Effector memory CD8-positive, alpha-beta T cell (primary cell): ENCODE results near the gene NT5C3A.
"Not testable (repeated sequence)": the region's sequence is repeated elsewhere in the genome, so short reads cannot be mapped to it uniquely, and the experiment has no call there.

Experiments
- ATAC-seq: fragments of 150-1000 bp; cut with Tn5 transposase; replicated peaks from 2 replicates; pipeline ENCODE4 v1.10.0; 2021; ENCODE audit warnings: mild to moderate bottlenecking, moderate library complexity
- DNase-seq, 3 experiments: peaks; one replicate each; pipeline ENCODE4 v3.0.0; 2021
- H3K27ac Mint-ChIP-seq, 2 donors: one replicate each; pipeline ENCODE4 v1.8.0; 2022; ENCODE audit warnings: mild to moderate bottlenecking in 2 of 2, mixed read lengths in 2 of 2, moderate library complexity in 2 of 2
- H3K27me3 Mint-ChIP-seq, 2 donors: one replicate each; pipeline ENCODE4 v1.8.0; 2022; ENCODE audit warnings: mixed read lengths in 2 of 2
- H3K36me3 Mint-ChIP-seq: one replicate; pipeline ENCODE4 v1.8.0; 2022; ENCODE audit warnings: mild to moderate bottlenecking, moderate library complexity, mixed read lengths; ENCODE audit not compliant: insufficient read depth
- H3K4me1 Mint-ChIP-seq, 2 donors: one replicate each; pipeline ENCODE4 v1.8.0; 2022; ENCODE audit warnings: low read depth in 2 of 2, mixed read lengths in 2 of 2
- H3K4me3 Mint-ChIP-seq, 2 donors: one replicate each; pipeline ENCODE4 v1.8.0; 2022; ENCODE audit warnings: mild to moderate bottlenecking in 2 of 2, mixed read lengths in 2 of 2, moderate library complexity in 2 of 2
- H3K9me3 Mint-ChIP-seq, 2 donors: one replicate each; pipeline ENCODE4 v1.8.0; 2022; ENCODE audit warnings: mixed read lengths in 2 of 2
- total RNA-seq, 9 experiments: gene quantifications; one replicate each; lab custom pipeline; 2026; lab: John Stamatoyannopoulos, UW

The NT5C3A gene
- 32.5 to 61.2 (median 53.6) reads per million in 9 experiments for total RNA-seq

DNA sequence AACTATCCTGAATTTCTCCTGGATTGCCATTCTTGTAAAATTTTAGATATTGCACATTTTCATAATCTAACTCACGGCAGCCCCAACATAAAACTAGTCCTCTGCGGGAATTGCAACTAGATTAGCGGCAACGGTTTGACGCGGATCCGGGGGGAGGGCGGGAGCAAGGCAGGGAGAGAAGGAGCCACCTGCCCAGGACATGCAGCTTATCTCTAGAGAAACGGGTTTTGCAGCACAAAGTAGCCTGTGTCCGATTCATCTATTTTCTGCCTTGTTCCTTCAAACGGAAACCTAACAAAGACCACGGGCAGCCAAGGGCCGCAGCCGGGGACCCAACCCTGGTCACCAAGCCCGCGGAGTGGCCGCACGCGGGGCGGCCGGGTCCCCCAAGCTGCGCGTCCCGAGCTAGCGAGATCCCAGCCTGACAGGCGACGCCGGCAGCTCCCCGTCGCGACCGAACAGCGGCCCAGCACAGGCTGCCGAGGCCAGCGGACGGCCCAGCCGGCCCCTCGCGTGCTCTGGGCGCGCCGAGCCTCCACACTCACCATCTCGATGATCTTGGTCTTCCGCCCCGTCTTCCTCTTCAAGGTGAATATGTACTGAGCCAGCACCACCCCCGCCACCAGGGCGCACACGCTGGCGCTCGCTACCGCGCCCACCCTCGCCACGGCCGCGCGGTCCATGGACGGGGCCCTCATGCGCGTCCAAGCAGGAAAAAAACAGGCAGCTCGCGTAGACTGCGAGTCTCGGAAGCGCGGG, at the start of gene NT5C3A:
Gene NT5C3A, minus strand, starts transcription at position 754 of the 759 bp plus-strand sequence. Its CDS starts 71 bp downstream, at position 683.
- Mint-ChIP-seq H3K27ac (peak within 1 kb of the TSS; percentile 93), H3K27me3 (peaks cover 0 to 10% of the 10 kb centered on the region in 2 donors), H3K4me1 (peaks cover 20 to 41% of the 10 kb centered on the region in 2 donors), H3K9me3 (peaks cover 4 to 6% of the 10 kb centered on the region in 2 donors), H3K36me3 (peaks cover 11% of the 10 kb centered on the region), H3K4me3 (peak within 1 kb of the TSS; percentile 96 to 97)
- DNase-seq, result peak in 1 of 3 experiments; percentile 6
- no peak for ATAC-seq

DNA sequence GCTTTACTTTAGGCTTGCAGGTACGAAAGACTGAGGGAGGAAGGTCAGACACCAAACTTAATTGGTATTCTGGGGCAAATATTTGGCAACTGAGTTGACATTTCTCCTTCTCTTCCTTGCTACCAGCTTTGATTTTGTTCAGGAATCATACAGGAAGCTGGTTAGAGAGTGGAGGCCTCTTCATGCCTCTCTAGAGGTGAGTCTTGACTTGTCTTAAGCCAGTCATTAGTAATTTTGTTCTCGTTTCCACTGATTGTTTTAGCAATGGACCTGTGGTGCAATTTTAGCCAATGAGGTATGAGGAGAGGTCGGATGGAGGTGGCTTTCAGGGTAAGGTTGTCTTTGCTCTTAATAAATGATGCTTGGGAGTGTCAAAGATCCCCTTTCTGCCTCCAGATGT, 49.0 kb upstream of the NT5C3A start:
- Mint-ChIP-seq H3K4me1 (peaks cover 12 to 15% of the 10 kb centered on the region in 2 donors), H3K36me3 (no peaks in the 10 kb centered on the region), H3K9me3 (no peaks in the 10 kb centered on the region), H3K27ac (no peak overlapping the region), H3K27me3 (peaks cover 32 to 45% of the 10 kb centered on the region in 2 donors), H3K4me3 (no peak overlapping the region)
- DNase-seq (no peak), ATAC-seq (no peak)

DNA sequence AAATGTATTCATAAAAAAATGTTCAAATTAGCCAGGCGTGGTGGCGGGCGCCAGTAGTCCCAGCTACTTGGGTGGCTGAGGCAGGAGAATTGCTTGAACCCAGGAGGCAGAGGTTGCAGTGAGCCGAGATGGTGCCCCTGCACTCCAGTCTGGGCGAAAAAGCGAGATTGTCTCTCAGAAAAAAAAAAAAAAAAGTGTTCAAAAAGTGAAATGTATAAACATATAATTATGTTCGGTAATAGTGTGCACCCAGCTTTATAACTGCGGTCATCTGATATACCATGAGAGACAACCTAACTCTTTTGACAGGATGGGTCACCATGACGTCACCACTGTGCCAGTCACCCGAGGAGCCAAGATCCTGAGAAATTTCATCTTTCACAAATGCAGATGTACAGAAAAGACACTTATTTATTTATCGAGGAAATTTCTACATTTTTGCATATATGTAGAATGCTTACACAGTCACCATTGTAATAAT, 47.2 kb upstream of the NT5C3A start:
- H3K4me1 Mint-ChIP-seq, result peaks cover 18 to 26% of the 10 kb centered on the region in 2 donors
- H3K9me3 Mint-ChIP-seq, result no peaks in the 10 kb centered on the region
- H3K27me3 Mint-ChIP-seq, result peaks cover 24 to 40% of the 10 kb centered on the region in 2 donors
- no peak for DNase-seq
- peak overlapping the region; percentile 81 to 86 for H3K4me3 Mint-ChIP-seq
- H3K27ac Mint-ChIP-seq, result no peak overlapping the region
- no peaks in the 10 kb centered on the region for H3K36me3 Mint-ChIP-seq
- ATAC-seq, result no peak

DNA sequence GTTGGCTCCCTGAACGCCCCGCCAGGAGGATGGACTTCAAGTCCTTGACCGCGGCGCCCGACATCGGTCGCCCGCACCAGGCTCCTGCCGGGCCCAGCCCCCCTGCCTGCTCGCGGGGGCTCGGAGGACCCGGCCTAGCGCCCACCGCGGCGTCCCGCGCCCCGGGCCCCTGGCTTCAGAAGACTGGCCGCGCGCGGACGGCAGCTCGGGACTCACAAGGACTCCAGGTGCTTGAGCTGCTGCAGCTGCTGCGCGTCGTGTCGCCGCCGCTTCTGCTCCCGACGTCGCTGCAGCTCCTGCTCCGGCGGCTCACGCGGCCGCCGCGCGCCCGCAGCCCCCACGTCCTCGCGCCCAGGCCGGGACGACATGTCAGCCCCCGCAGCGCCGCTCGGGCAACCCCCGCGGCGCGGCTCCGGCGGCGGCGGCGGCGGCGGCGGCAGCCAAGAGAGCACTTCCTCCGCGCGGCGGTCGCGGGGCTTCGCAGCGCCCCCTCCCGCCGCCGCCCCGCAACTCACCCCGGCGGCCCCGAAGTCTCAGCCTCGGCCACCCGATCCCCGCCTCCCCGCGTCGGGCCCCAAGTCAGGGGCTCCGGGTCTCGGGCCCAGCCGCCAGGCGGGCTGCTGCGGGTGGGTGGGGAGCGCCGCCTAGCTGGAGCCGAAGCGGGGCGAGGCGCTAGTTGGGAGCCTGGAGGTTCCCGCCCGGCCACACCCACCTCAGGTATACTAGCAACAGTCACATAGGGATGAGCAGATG, 46.6 kb upstream of the NT5C3A start, which contains the start of gene RP9:
Gene RP9, minus strand, starts transcription at position 400 of the 753 bp plus-strand sequence. Its CDS starts 32 bp downstream, at position 368.
- Mint-ChIP-seq H3K4me1 (peaks cover 20 to 28% of the 10 kb centered on the region in 2 donors), H3K4me3 (peak within 1 kb of the TSS; percentile 81 to 86), H3K36me3 (no peaks in the 10 kb centered on the region), H3K27ac (peak within 1 kb of the TSS; percentile 68 to 82), H3K27me3 (peaks cover 18 to 33% of the 10 kb centered on the region in 2 donors), H3K9me3 (no peaks in the 10 kb centered on the region)
- peak; percentile 66 to 76 (median 73) for DNase-seq
- peak; percentile 87 for ATAC-seq

DNA sequence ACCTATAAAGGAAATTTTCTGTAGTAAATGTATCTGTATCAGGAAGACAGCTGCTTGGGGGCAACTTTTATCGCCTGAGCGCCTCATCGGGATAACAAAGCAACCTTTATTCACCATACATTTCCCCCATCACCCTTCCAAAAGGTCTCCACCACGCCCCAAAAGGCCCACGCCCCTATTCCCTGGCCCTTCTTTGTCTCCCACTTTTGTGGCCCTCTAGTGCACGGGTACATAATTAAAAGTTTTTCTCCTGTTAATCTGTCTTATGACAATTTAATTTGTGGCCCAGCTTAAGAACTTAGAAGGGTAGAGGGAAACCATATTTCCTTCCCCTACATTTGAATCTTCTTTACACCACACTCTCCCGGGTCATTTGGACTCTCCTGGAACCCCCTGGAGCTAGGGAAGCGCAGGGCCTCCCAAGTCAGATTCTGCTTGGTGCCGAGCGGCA, 46.0 kb upstream of the NT5C3A start:
- H3K36me3 Mint-ChIP-seq, result peaks cover under 1% of the 10 kb centered on the region
- H3K4me1 Mint-ChIP-seq, result peaks cover 20 to 34% of the 10 kb centered on the region in 2 donors
- DNase-seq, result peak in 2 of 3 experiments; percentile 4 to 7

DNA sequence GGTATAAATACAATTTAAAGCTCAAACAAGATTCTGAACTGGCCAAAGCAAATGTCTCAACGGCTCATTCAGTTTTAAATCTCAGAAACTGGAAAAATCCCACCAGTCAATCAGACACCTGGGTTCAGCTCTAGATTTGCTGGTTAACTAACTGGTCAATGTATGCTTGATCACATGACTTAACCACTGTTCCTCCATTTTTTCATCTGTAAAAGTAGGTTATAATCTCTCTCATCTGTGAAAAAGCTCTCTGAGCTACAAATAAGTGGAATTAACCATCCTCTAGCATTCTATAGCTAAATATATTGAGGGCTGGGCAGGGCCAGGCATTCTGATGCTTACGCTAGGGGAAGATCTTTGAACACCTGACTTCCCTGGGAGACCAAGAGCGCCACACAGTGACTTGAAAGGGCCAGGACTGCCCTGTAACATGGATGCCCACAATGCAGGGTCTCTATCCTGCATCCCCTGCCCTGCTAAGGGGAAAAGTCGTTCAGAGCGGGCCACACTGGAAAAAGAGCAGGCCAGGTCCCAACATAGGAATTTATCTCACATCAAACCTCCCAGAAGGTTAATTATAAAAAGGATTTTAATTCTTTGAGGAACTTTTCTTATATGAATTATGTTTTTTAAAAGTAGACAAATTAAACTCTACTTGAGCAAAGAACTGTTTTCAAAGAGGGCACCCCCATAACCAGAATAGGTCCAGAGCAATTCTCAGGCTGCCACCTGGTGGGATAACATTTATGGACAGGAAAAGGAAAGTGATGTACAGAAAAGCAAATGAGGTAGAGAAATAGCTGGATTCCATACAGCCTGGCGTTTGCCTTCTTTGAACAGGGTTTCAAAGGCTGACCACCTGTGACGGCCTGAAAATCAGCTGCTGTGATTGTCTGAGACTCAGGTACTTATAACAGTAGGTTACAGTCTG, 44.8 kb upstream of the NT5C3A start:
- Mint-ChIP-seq H3K27me3 (peaks cover 6 to 18% of the 10 kb centered on the region in 2 donors), H3K27ac (peak overlapping the region in 1 of 2 donors; percentile 82), H3K9me3 (no peaks in the 10 kb centered on the region), H3K4me3 (peak overlapping the region; percentile 81 to 86), H3K4me1 (peaks cover 20 to 37% of the 10 kb centered on the region in 2 donors), H3K36me3 (peaks cover 12% of the 10 kb centered on the region)
- DNase-seq (peak; percentile 51 to 60 (median 54)), ATAC-seq (peak; percentile 32)

More for the DNA sequence above, 46.0 kb upstream of the NT5C3A start:
- ATAC-seq, result peak; percentile 9
- Mint-ChIP-seq H3K27me3 (peaks cover 13 to 27% of the 10 kb centered on the region in 2 donors), H3K4me3 (peak overlapping the region; percentile 81 to 86), H3K27ac (peak overlapping the region; percentile 68 to 82), H3K9me3 (no peaks in the 10 kb centered on the region)

DNA sequence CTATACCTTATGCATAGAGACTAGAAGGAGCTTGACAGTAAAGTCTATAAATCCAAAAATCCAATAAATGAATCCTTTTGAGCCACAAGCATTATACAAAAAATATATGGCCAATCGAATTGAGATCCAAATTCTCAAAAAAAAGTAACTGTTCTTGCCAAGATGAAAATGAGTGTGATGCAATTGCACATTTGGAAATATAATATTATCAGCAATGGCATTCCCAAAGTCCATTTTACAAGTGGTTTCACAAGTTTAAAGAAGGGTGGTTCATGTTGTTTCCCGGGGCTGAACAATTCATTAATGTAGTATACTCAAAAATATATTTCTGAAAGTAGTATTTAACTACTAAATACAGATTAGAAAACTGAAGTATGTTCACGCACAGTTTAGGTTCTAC, 39.3 kb upstream of the NT5C3A start:
- Mint-ChIP-seq H3K27ac (no peak overlapping the region), H3K36me3 (peaks cover 43% of the 10 kb centered on the region), H3K27me3 (no peaks in the 10 kb centered on the region), H3K4me3 (no peak overlapping the region), H3K4me1 (peaks cover 9 to 25% of the 10 kb centered on the region in 2 donors), H3K9me3 (no peaks in the 10 kb centered on the region)
- no peak for ATAC-seq
- no peak for DNase-seq

DNA sequence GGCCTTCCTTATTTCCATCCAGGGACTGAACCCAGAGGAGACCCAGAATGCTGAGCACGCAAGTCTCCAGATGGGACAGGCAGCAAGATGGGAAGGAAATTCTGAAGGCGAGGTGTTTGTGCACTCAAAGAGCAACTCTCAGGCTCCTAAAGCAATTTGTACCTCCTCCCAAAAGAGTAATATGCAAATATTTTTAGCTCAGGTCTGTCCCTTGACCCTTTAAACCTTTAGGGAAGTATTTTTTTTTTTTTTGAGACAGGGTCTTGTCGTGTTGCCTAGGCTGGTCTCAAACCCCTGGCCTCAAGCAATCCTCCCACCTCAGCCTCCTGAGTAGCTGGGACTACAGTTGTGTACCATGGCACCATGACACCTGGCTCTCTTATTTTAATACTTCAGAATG, 38.2 kb upstream of the NT5C3A start:
- Mint-ChIP-seq H3K27me3 (no peaks in the 10 kb centered on the region), H3K9me3 (no peaks in the 10 kb centered on the region), H3K36me3 (peaks cover 54% of the 10 kb centered on the region), H3K4me1 (peaks cover 3 to 17% of the 10 kb centered on the region in 2 donors), H3K4me3 (no peak overlapping the region), H3K27ac (no peak overlapping the region)
- ATAC-seq (no peak), DNase-seq (no peak)

DNA sequence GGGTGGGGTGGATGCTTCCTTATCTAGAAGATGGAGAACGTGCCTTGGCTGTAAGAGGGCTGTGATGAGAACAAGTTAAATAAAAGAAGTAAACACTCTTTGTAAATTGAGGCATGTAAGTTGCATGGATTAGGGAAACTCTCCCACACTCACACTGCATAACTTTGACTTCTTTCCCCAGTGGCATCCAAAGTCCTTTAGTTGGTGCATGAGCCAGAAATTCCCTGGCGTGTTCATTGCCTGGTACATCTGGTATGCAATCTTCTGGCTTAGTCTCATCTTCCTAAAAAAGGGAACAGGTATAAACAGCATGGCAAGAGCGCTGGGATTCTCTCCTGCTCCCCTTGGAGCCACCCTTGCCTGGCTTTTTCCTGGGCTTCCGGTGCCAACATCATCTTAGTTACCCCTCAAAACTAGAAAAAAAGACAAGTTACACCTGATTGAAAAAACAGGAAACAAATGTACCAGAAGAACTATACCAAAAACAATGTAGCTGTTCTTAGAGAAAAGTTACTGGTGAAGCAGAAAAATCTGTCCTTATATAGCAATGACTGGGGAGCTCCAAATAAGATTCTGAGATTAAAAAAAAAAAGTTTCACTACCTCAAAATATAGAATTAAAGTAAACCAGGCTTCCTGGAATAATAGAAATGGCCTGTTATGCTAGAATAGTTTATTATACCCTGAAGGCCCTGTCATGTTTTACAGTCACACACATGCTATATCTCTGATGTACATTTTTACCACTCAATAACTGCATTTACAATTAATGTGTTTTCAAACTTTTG, 36.8 kb upstream of the NT5C3A start:
- Mint-ChIP-seq H3K36me3 (peaks cover 63% of the 10 kb centered on the region), H3K27me3 (no peaks in the 10 kb centered on the region), H3K9me3 (no peaks in the 10 kb centered on the region), H3K27ac (peak overlapping the region in 1 of 2 donors; percentile 75), H3K4me1 (peaks cover 0 to 9% of the 10 kb centered on the region in 2 donors), H3K4me3 (no peak overlapping the region)
- DNase-seq (no peak), ATAC-seq (no peak)

DNA sequence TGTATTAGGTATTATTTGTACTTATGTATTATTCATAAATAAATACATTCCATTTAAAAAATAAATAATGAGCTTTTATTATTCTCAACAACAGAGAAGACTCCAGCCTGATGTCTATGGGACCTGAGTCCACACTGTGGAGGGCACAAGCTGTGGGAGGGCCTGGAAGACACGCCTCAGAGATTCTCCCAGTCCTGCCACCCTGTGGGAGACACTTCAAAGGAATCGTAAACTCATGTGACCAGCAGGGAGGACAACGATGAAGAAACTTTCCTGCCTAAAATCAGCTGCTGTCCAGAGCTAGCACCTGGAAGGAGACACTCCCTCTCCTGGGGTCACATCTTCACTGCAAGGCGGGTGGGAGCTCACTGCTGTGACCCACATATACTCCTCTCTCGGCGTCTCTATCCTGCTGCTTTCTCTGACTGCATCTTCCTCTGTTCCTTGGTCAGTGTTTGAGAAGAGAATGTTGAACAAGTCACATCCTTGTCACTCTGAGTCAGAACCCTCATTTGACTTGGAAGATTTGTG, 32.2 kb upstream of the NT5C3A start:
- DNase-seq, H3K27me3 Mint-ChIP-seq, H3K4me1 Mint-ChIP-seq, H3K4me3 Mint-ChIP-seq, H3K27ac Mint-ChIP-seq, ATAC-seq, H3K9me3 Mint-ChIP-seq: not testable (repeated sequence)
- peaks cover 60% of the 10 kb centered on the region for H3K36me3 Mint-ChIP-seq

DNA sequence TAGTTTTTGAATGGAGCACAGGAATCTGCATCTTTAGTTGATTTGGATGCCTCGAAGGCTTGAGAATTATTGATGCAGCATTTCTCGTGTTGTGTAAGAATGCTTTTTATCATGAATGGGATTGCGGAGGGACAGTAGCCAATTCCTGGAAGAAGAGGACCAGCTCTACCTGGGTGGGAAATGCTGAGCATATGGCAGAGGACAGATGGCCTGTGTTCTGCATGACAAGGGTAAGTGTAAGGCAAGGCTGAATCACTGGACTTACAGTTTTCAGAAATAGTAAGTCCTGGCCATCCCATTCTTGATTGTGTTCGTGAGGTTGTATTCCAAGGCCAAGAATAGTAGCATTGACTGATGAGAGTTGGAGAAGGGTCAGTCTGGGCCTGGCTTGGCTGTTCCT, 30.7 kb upstream of the NT5C3A start:
- Mint-ChIP-seq H3K4me1 (no peaks in the 10 kb centered on the region), H3K36me3 (peaks cover 46% of the 10 kb centered on the region), H3K4me3 (no peak overlapping the region), H3K27ac (peak overlapping the region in 1 of 2 donors; percentile 16), H3K27me3 (no peaks in the 10 kb centered on the region), H3K9me3 (no peaks in the 10 kb centered on the region)
- no peak for DNase-seq
- no peak for ATAC-seq
